ENCODE data around the gene OTOS. TPM values are rescaled to one million over a fixed set of nuclear protein-coding genes. Genes with fewer than 3 reads are reported as not detected.

OTOS gene
- total and polyA plus RNA-seq, 2 of the 4 experiments (the other 2 are of a cell fraction): 0.34 TPM; not detected in 1

- peaks cover 9% of the 10 kb centered on the region for H3K9me3 ChIP-seq (ENCODE audit: control insufficient read depth, insufficient read depth, low read length)
- no peak overlapping the region for H3K14ac ChIP-seq (replicated peaks; ENCODE audit: low read depth, low read length)
- no peaks in the 10 kb centered on the region for H3K79me1 ChIP-seq (ENCODE audit: low read depth in 1 of 2, low read length in 2 of 2)
- H3K4me3 ChIP-seq (ENCODE audit: insufficient read depth, low read depth, low read length): no peak overlapping the region
- no peak overlapping the region for H3K56ac ChIP-seq (ENCODE audit: extremely low read depth, insufficient read depth, low read length)
- H3K18ac ChIP-seq (ENCODE audit: low read depth, low read length): no peak overlapping the region
- dilution Hi-C loops (cut with HindIII; ENCODE audit: low sequenced_read_pairs, unreplicated experiment) (no loop called here), in situ Hi-C loops (cut with MboI; ENCODE audit: low sequenced_read_pairs) (no loop called here), intact Hi-C loops (cut with micrococcal nuclease) (no loop called here)
- no peaks in the 10 kb centered on the region for H3K4me1 ChIP-seq (ENCODE audit: control insufficient read depth, insufficient read depth, low read length)
- ChIA-PET CTCF (no interaction called here), POLR2A (ENCODE audit: unreplicated experiment) (no interaction called here)
- no peak overlapping the region for H3K4me2 ChIP-seq (ENCODE audit: low read depth, low read length)
- no peak overlapping the region for H4K91ac ChIP-seq (ENCODE audit: insufficient read depth, low read depth, low read length)
- H3K27me3 ChIP-seq (ENCODE audit: control insufficient read depth, insufficient read depth, low read length): peaks cover 47% of the 10 kb centered on the region
- H4K20me1 ChIP-seq (ENCODE audit: insufficient read depth, low read length): no peaks in the 10 kb centered on the region
- H4K5ac ChIP-seq (ENCODE audit: low read depth, low read length): no peak overlapping the region
- no peak for TF ChIP-seq RFX5 (IDR thresholded peaks at IDR 0.05; ENCODE audit: low read depth, low read length)
- no peak for TF ChIP-seq MAZ (IDR thresholded peaks at IDR 0.05; ENCODE audit: borderline replicate concordance, low read depth, low read length)
- no peak for TF ChIP-seq CEBPB (IDR thresholded peaks at IDR 0.05; ENCODE audit: low read depth, low read length)
- no peak for TF ChIP-seq RAD21 (IDR thresholded peaks at IDR 0.05; ENCODE audit: low read length)
- TF ChIP-seq FOS (IDR thresholded peaks at IDR 0.05; ENCODE audit: low read depth, low read length): no peak
- no peak for TF ChIP-seq RCOR1 (IDR thresholded peaks at IDR 0.05; ENCODE audit: insufficient replicate concordance, low read length)
- TF ChIP-seq USF2 (IDR thresholded peaks at IDR 0.05; ENCODE audit: low read depth, low read length): no peak
- no peak for TF ChIP-seq BHLHE40 (IDR thresholded peaks at IDR 0.05; ENCODE audit: low read depth, low read length)
- TF ChIP-seq MAFK (IDR thresholded peaks at IDR 0.05; ENCODE audit: low read depth, low read length): no peak
- TF ChIP-seq CHD1 (IDR thresholded peaks at IDR 0.05; ENCODE audit: low read depth, low read length): no peak
- TF ChIP-seq POLR2A (IDR thresholded peaks at IDR 0.05; ENCODE audit: low read depth, low read length): no peak
- no peak for TF ChIP-seq NFE2L2 (IDR thresholded peaks at IDR 0.05; ENCODE audit: low read depth, low read length)
- no peak for TF ChIP-seq MXI1 (IDR thresholded peaks at IDR 0.05; ENCODE audit: borderline replicate concordance, low read depth, low read length)
- no peak for TF ChIP-seq SMC3 (IDR thresholded peaks at IDR 0.05; ENCODE audit: low read depth, low read length)
- no peak for TF ChIP-seq ELK1 (IDR thresholded peaks at IDR 0.05; ENCODE audit: borderline replicate concordance, low read depth, low read length)
- no peak for TF ChIP-seq CTCF (conservative IDR thresholded peaks at IDR 0.05; ENCODE audit: low read depth, low read length)
- WGBS, 2 experiments (ENCODE audit: extremely low coverage in 2 of 2, insufficient read length in 1 of 2): no CpG with 5 or more reads among the region's 4 CpGs
- no peak overlapping the region for H3K9ac ChIP-seq (ENCODE audit: low read depth, low read length)
- H2AFZ ChIP-seq (replicated peaks; ENCODE audit: low read length, poor library complexity): peak overlapping the region; percentile 14
- H2BK5ac ChIP-seq (ENCODE audit: low read depth, low read length, poor library complexity, severe bottlenecking): no peak overlapping the region
- no peaks in the 10 kb centered on the region for H3K36me3 ChIP-seq (ENCODE audit: control insufficient read depth, insufficient read depth, low read length)
- ATAC-seq (ENCODE audit: low read depth): no peak
- no peak overlapping the region for H2BK20ac ChIP-seq (ENCODE audit: low read depth, low read length)
- no peak overlapping the region for H4K8ac ChIP-seq (ENCODE audit: low read depth in 2 of 2, low read length in 2 of 2)
- DNase-seq: no peak
- H2BK15ac ChIP-seq (ENCODE audit: low read depth, low read length): no peak overlapping the region
- H2AK5ac ChIP-seq (ENCODE audit: low read depth, low read length): no peak overlapping the region
- no peaks in the 10 kb centered on the region for H3K9me1 ChIP-seq (ENCODE audit: insufficient read depth, low read length)
- no peak overlapping the region for H3K4ac ChIP-seq (ENCODE audit: low read depth, low read length)
- no TSS peak for BruUV-seq (replicated peaks)
- H2AK9ac ChIP-seq (replicated peaks; ENCODE audit: low read depth, low read length, poor library complexity): no peak overlapping the region
- no peak overlapping the region for H3K23ac ChIP-seq (ENCODE audit: low read depth, low read length)
- H3K27ac ChIP-seq (ENCODE audit: insufficient read depth, low read length): no peak overlapping the region
- no peak overlapping the region for H2BK120ac ChIP-seq (ENCODE audit: low read depth, low read length)
Observed at GRCh38 chr2:240189686-240190085, 49.2 kb upstream of the OTOS start.

Measured in IMR-90 (cell line).